ENCODE data around the gene TNFRSF18. TPM values are rescaled to one million over a fixed set of nuclear protein-coding genes. Genes with fewer than 3 reads are reported as not detected.

TNFRSF18 gene
- polyA plus RNA-seq, 1 donor (not counting 4 experiments of a cell fraction or from before 2014, with no cell fraction given) = 0.21 TPM

- FAIRE-seq (no peak), DNase-seq (ENCODE audit: low read depth, low spot score) (no peak)
- Histone ChIP-seq H3K4me1 (ENCODE audit: control insufficient read depth, extremely low read depth, insufficient read depth, low read length) (peaks cover 2% of the 10 kb centered on the region), H3K4me2 (ENCODE audit: control insufficient read depth, extremely low read depth, insufficient read depth, low read depth, low read length) (no peak overlapping the region), H3K4me3 (ENCODE audit: control insufficient read depth in 2 of 3, extremely low read depth in 1 of 3, insufficient read depth in 2 of 3, low read depth in 1 of 3, low read length in 3 of 3) (no peak overlapping the region), H3K36me3 (ENCODE audit: control insufficient read depth in 2 of 2, extremely low read depth in 1 of 2, insufficient read depth in 2 of 2, low read length in 2 of 2) (no peaks in the 10 kb centered on the region), H2AFZ (ENCODE audit: control insufficient read depth, low read length) (no peak overlapping the region), H3K9me1 (ENCODE audit: control insufficient read depth, extremely low read depth, insufficient read depth, low read length) (no peaks in the 10 kb centered on the region), H3K27me3 (ENCODE audit: control insufficient read depth, extremely low read depth, insufficient read depth, low read length) (peaks cover 20% of the 10 kb centered on the region), H3K79me2 (ENCODE audit: control insufficient read depth, insufficient read depth, low read length) (no peaks in the 10 kb centered on the region), H3K27ac (ENCODE audit: control insufficient read depth, insufficient read depth, low read length) (no peak overlapping the region), H4K20me1 (ENCODE audit: control insufficient read depth, extremely low read depth, insufficient read depth, low read length) (no peaks in the 10 kb centered on the region), H3K9ac (ENCODE audit: control insufficient read depth, extremely low read depth, insufficient read depth, low read length) (no peak overlapping the region), H3K9me3 (ENCODE audit: control insufficient read depth, low read depth, low read length) (no peaks in the 10 kb centered on the region)
- dilution Hi-C loops (cut with MboI; ENCODE audit: extremely low pct_ligation_motif_present, low sequenced_read_pairs) = no loop called here
- no peak for TF ChIP-seq CTCF (optimal IDR thresholded peaks at IDR 0.05 in 1 of 3, IDR thresholded peaks at IDR 0.05 in 1 of 3, conservative IDR thresholded peaks at IDR 0.05 in 1 of 3; ENCODE audit: extremely low read depth in 1 of 3, insufficient read depth in 2 of 3, low read length in 3 of 3)
- TF ChIP-seq EZH2 (IDR thresholded peaks at IDR 0.05; ENCODE audit: low read length) = no peak
Observed at GRCh38 chr1:1244192-1244811, 37.9 kb upstream of the TNFRSF18 start.

DNA sequence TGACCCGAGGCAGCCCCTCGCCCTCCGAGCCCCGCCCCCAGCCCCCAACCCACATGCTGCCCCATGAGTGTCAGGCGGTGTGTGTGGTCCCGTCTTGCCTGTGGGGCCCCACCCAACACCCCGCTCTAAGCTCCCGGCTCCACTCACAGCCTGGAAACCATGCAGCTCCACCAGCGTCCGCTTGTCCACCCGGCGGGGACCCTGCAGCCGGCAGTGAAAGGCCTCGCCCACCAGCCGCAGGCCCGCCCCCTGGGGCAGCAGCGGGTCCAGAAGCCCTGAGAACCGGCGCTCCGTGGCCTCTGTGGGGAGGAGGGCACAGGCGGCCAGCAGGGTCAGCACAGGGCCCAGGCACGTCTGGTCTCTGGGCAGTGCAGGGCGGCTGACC, 37.4 kb upstream of the TNFRSF18 start:
- no peak overlapping the region for H3K27ac ChIP-seq (ENCODE audit: control insufficient read depth, insufficient read depth, low read length)

More for the DNA sequence above, 37.4 kb upstream of the TNFRSF18 start:
- Histone ChIP-seq H3K9me1 (ENCODE audit: control insufficient read depth, extremely low read depth, insufficient read depth, low read length) (no peaks in the 10 kb centered on the region), H2AFZ (ENCODE audit: control insufficient read depth, low read length) (no peak overlapping the region), H3K9me3 (ENCODE audit: control insufficient read depth, low read depth, low read length) (no peaks in the 10 kb centered on the region), H3K27me3 (ENCODE audit: control insufficient read depth, extremely low read depth, insufficient read depth, low read length) (peaks cover 20% of the 10 kb centered on the region), H3K4me2 (ENCODE audit: control insufficient read depth, extremely low read depth, insufficient read depth, low read depth, low read length) (no peak overlapping the region), H3K4me3 (ENCODE audit: control insufficient read depth in 2 of 3, extremely low read depth in 1 of 3, insufficient read depth in 2 of 3, low read depth in 1 of 3, low read length in 3 of 3) (no peak overlapping the region), H3K9ac (ENCODE audit: control insufficient read depth, extremely low read depth, insufficient read depth, low read length) (no peak overlapping the region), H4K20me1 (ENCODE audit: control insufficient read depth, extremely low read depth, insufficient read depth, low read length) (no peaks in the 10 kb centered on the region), H3K36me3 (ENCODE audit: control insufficient read depth in 2 of 2, extremely low read depth in 1 of 2, insufficient read depth in 2 of 2, low read length in 2 of 2) (no peaks in the 10 kb centered on the region), H3K4me1 (ENCODE audit: control insufficient read depth, extremely low read depth, insufficient read depth, low read length) (peaks cover 4% of the 10 kb centered on the region), H3K79me2 (ENCODE audit: control insufficient read depth, insufficient read depth, low read length) (no peaks in the 10 kb centered on the region)
- no peak for TF ChIP-seq CTCF (optimal IDR thresholded peaks at IDR 0.05 in 1 of 3, IDR thresholded peaks at IDR 0.05 in 1 of 3, conservative IDR thresholded peaks at IDR 0.05 in 1 of 3; ENCODE audit: extremely low read depth in 1 of 3, insufficient read depth in 2 of 3, low read length in 3 of 3)
- TF ChIP-seq EZH2 (IDR thresholded peaks at IDR 0.05; ENCODE audit: low read length) = no peak
- dilution Hi-C loops (cut with MboI; ENCODE audit: extremely low pct_ligation_motif_present, low sequenced_read_pairs) = no loop called here
- FAIRE-seq (no peak), DNase-seq (ENCODE audit: low read depth, low spot score) (no peak)

All from keratinocyte (primary cell).